Stimulated activated CD4-positive, alpha-beta T cell treated with anti-CD3 and anti-CD28 coated beads, Interleukin-1b, Interleukin-23, amount 100 ng/mL, for 48 hours (primary cell): ENCODE data around the gene DNAI4.
A peak's percentile ranks its signal among the peaks of the same experiment; 100 is the strongest.
"Not testable (repeated sequence)": the region's sequence is repeated elsewhere in the genome, so short reads cannot be mapped to it uniquely, and the experiment has no call there.

ENCODE experiments used
- DNase-seq: peaks from one replicate; pipeline ENCODE4 v3.0.0-alpha.2; 2020

The DNAI4 gene

DNA sequence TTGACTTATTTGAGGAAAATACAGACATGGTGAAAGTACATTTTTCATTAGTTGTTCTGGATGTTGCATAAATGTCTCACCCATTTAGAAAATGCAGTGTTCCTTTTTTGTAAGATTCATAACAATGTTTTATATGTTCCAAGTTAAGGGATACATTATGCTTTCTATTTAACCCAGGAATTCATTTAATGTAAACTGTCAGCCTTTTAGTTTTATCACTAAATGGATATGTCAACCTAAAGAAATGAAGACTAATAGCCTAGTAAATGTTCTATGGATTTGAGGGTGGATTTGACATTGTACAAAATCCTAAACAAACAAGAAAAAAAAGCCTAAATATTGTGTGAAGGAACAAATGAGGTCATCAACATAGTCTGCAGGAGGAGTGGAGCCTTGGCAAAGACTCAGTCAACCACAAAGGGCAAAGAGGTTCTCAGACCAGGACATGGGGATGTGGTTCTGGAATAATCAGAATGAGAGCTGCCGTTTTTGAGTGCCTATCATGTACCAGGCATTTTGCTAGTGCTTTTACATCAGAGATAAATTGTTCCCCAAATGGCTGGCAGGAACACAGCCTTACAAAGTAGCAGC is 114.8 kb downstream of the DNAI4 start:
- DNase-seq: no peak

DNA sequence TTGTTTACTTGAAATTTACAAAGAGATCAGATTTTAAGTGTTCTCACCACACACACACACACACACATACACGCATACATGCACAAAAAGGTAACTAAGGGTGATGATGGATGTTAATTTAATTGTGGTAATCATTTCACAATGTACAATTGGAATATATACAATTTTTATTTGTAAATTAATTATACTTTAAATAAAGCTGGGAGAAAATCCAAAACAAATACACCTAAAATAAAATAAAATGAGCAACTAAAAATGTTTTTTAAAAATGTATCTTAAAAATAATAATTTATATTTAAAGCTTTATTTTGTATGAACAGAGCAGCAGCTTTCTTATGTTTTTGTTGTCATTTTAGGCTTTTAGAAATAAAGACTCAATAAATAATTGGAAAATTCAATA is 115.4 kb downstream of the DNAI4 start:
- no peak for DNase-seq

DNA sequence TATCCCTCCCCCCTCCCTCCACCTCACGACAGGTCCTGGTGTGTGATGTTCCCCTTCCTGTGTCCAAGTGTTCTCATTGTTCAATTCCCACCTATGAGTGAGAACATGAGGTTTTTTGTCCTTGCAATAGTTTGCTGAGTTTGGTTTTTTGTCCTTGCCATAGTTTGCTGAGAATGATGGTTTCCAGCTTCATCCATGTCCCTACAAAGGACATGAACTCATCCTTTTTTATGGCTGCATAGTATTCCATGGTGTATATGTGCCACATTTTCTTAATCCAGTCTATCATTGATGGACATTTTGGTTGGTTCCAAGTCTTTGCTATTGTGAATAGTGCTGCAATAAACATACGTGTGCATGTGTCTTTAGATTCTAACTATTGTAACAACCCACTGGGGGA is 128.8 kb downstream of the DNAI4 start:
- DNase-seq: not testable (repeated sequence)

DNA sequence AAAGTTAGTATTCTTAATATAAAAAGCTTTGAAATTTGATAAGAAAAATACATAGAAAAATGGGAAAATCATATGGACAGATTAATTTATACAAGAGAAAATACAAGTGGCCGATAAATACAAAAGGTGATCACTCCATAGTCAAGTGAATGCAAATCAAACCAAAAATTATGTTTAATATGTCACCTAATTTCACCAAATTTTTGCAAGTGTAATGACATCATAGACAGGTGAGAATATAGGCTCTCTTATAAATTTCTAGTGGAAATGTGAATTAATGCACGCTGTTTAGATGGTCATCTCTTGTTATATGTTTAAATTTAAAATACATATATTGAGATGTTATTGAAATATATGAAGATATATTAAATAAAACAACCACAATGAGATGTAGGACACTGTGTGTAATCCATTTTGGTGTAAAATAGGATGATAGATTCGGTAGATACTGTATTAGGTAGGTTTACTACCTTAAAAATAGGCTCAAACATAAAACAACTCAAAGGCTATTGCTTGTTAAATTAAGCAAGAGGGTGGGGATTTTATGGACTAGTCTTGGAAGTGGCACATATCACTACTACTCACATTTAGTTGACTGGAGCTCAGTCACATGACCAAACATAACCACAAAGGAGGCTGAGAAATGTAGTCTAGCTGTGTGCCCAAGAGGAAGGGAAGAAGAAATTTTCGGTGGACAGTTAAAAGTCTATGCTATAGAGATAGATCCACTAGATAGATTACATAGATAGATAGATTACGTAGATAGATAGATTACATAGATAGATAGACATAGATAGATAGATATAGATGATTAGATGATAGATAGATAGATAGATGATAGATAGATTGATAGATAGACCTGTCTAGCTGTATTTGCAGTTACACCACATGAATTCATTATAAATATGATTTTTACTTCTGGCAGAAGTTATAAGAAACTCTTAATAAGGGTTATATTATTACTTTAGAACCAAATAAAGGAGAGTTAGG is 132.7 kb downstream of the DNAI4 start:
- DNase-seq: no peak

DNA sequence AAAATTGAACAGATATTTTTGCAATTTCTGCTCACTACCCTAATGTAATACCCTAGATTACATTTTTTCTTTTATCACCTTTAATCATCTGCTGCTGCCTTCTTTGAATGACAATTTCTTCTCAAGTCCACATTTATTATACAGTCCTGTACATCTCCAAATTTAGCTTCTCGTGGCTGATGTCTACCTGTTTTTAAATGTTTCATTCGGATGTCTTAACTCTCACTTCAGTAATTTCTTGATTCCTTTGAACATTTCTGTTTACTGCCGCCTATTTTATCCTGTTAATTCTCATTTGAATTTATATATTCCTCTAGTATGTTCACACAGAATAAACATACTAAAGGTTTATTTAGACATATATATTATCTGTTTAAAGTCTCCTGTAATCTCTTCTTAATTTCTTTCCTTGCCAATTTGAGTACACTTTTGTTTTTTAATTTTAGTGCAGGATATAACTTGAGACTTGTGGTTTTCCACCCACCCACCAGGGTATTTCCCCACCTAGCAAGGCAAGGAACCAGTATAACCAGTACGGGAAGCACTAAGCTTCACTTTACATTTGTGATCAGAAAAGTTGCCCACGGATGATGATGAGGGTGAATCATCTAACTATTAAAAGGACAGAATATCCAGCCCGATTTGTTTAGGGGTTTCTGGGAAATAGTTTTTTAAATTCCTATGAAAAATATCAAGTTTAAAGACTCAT is 136.3 kb downstream of the DNAI4 start:
- DNase-seq: peak; percentile 41

DNA sequence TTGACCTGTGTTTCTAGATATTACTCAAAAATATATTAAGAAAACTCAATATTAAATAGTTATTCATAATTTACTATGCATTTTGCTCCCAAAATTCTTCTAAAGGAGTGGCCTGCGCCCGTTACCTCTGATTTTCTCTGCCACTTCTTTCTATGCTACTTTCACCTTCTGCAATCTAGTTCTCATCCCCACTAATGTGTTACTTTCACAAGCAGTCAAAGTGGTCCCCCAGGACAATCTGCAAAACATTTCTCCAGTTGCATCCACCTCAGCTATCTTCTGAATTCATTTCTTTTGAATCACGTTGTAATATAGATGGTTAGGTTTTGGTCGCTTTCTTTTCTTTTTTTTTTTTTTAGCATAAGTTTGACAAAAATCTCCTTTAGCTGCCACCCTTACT is 137.0 kb downstream of the DNAI4 start:
- no peak for DNase-seq

DNA sequence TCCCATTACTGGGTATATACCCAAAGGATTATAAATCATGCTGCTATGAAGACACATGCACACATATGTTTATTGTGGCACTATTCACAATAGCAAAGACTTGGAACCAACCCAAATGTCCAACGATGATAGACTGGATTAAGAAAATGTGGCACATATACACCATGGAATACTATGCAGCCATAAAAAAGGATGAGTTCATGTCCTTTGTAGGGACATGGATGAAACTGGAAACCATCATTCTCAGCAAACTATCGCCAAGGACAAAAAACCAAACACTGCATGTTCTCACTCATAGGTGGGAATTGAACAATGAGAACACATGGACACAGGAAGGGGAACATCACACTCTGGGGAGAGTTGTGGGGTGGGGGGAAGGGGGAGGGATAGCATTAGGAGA is 138.9 kb downstream of the DNAI4 start:
- not testable (repeated sequence) for DNase-seq

DNA sequence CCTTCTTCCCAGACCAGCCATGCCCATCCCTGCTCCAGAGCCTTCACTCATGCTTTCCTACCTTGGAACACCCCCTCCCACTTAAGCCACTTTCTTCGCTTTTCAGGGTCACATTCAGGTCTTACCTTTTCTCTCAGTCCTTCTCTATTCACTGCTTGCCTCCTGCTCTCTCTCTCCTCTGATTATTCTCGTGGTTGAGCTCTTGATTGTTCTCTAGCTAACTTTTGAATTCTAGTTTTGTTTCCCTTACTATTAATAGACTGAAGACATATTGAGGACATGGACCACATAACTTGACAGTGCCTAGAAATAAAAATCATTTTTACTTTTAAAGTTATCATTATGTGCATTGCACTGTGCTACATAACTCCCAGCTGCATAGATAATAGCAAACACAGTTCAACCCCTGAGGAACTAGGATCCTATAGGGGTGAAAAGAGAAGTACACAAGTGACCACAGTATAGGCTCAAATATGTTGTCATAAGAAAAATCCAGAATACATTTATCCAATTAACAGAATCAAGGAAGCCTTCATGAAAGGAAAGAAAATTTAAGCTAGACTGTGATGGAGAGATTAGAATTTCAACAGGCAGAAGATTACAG is 145.1 kb downstream of the DNAI4 start:
- DNase-seq: no peak

DNA sequence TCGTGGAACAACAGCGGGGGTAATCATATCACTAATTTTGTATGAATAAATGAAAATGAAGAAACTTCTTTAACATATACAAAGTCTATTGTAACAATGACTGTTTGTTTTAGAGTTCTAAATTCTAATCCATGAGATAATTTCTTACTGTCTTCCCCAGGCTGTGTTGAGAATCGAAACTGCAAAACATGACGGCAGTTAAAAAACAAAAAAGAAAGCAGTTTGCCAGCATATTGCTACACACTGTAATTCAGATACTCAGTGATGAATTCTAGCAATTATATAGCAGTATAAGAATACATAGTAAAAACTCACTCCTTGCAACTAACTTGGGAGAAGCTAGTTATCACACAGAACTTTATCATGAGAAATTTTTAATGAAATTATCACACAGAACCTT is 145.7 kb downstream of the DNAI4 start:
- DNase-seq: no peak

DNA sequence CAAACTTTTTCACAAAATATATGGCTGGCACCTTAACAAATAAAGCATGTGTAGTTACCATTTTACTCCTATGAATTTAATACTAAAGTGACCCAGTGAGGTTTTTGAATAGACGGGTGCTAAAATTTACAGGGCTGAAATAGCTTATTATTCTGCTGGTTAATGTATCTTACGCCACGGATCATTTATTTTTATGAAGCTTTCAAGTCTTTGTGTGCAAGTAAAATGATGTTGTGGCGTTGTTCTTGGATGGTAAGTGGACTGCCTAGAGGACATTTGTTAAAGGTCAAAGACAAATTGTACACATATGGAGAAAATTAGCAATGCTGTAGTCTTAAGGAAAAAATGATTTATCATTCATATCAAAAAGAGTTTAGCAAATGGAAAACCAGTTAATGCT is 146.4 kb downstream of the DNAI4 start:
- DNase-seq: no peak

DNA sequence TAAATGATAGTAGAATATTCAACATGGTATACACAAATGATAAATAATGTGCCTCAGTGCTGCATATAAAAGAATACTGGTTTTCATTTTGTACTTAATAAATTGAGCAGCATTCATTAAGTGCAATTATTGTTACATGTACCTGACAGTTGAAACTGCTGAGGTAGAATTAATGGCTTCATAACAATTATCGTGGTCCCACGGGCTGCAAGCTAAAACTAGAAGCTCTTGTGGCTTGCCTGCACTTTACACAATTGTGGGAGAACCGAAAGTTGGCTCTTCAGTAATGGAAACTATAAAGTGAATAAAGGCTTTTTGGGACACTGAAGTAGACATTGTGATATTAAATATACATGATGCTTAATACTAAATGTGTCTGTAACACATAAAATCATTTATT is 146.8 kb downstream of the DNAI4 start:
- no peak for DNase-seq

DNA sequence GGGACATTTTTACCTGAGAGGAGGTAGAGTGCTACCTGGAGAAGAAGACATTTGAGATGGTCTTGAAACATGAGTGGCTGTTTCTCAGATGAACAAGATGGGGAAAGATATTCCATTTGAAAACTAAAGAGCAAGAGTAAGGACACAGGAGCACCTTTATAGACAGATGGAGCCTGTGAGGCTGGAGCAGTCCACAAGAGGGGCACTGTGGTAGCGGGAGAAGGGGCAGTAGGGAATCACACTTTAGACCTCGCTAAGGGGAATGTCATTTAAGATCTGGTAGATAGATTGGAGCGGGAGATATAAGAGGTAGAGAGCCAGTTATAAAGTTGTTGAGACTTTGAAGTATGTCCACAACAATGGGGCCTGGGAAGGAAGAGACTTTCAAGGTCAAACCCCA is 149.0 kb downstream of the DNAI4 start:
- DNase-seq: no peak

DNA sequence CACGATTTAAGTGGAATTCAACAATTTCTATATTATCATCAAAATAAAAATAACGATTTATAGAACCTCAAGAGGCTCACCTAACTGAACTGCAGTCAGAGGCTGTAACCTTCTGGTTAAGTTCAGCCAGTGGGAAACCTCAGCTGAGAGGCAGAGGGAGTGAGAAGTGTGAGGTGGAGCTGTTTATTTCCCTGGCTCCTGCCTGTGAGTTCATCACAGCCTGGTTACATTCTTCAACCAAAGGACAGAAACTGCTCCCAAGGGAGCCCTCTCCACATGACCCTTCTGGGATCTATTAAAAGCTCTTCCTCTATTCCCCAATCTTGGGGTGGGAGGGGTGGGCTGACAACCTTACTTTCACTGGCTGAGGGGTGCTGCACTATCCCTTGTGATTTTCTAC is 150.2 kb downstream of the DNAI4 start:
- DNase-seq: no peak

DNA sequence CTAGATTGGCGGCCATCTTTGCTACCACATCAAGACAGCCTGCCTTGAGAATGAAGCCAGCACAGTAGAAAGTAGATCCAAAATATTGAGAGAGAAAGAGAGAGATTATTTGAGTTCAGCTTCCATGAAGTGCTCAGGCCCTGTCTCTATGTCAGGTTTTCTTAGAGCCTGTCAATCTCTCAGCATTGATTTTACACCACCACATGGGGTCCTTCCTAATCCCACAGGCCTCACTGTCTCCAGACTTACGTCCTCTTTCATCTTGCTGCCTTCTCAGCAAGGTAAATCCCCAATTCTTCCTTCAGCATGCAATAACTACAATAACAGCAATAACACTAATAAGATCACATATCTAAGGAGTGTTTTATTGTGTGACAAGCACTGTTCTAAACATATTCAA is 151.4 kb downstream of the DNAI4 start:
- no peak for DNase-seq

DNA sequence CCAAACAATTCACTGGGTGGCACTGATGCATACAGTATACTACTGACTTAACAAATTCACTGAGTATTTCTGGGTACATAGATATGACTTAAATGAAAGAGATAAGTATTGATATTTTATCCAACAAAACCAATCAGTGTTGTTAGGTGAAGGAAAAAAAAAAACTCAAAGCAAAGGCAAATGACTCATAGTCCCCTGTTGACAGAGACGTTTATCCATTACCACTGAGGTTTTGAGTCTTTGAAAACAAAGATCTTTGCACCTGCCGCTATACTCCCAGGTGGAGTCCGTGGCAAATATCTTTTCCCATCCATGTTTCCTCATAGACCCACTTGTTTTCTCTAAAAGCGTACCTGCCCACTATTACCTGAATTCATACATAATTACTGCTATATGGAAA is 154.0 kb downstream of the DNAI4 start:
- DNase-seq: no peak

DNA sequence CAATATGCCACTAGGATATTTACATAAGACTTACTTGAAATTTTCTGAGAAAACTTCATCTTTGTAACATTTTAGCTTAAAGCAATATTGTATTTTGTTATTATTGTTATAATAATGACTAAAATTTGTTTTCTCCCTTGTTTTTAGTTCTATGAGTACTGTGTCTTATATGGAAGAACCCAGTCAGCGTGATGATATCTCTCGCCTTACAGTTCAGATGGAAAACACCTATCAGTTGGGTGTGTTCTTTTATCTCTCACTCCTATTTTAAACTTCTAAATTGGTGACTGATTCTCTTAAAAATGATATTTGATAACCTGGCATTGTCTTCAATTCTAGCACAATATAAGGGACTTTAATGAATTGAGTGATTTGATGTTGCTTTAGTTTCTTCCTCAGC is 154.4 kb downstream of the DNAI4 start:
- no peak for DNase-seq

DNA sequence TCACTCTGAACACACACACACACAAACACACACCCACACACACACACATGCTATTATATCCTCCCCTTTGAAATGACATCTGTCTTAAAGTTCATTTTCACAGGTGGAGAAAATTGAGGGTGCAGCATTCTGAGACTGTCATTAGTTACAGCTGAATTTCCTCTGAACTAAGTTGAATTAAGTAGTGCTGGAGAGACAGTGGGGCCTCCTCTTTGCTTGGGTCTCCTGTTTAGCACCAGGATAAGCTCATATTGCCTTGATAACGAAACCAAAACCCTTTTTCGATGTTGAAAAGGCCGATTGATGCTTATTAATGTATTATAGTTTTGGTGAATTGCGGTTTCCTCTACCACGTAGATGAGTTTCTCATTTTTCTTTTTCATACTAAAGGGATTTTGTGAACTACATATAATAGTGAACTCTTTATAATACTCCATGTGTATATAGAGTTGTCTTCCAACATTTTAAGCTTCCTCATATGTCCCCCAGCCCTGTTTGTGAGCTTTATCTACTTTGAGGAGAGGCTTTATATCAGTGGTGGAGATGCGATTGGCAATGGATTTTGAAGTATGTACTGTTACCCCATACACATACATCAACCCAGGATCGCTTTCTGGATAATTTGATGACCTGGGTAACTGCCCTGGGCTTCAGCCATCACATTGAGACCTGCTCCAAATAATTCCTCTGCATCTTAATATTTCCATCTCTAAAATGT is 155.0 kb downstream of the DNAI4 start:
- DNase-seq: no peak

DNA sequence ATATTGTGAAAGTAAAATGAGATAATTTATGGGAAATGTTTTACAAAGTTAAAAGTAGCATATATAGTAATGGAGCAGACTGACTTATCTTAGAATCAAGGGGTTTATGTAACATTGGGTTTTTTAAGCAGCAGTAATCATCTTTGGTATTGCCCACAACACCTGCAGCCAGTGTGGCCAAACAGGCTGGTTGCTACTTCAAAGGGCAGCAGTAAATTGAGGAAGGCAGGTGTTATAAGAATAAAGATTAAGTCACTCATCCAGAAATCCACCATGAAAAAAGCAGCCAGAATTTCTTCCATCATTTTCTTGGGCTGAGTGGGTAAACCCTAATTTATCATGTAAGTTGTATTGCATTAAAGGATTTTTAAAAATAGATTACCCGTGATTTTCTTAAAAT is 155.7 kb downstream of the DNAI4 start:
- DNase-seq: no peak

DNA sequence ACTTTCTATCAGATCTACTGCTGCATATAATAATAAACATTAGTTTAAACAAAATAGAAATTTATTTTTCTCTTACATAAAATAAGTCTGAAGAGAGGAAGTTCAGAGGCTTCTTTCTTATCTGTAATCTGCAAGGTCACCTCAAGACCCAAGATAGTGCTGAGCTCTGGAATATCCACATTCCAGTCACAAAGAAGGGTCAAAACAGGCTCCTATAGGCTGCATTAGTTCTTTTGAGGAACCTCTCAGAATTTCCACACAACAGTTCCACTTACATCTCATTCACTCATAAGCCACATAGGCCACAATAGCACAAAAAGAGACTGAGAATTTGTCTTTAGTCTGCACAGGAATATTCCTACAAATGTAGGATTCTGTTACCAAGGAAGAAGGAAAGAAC is 157.0 kb downstream of the DNAI4 start:
- no peak for DNase-seq

DNA sequence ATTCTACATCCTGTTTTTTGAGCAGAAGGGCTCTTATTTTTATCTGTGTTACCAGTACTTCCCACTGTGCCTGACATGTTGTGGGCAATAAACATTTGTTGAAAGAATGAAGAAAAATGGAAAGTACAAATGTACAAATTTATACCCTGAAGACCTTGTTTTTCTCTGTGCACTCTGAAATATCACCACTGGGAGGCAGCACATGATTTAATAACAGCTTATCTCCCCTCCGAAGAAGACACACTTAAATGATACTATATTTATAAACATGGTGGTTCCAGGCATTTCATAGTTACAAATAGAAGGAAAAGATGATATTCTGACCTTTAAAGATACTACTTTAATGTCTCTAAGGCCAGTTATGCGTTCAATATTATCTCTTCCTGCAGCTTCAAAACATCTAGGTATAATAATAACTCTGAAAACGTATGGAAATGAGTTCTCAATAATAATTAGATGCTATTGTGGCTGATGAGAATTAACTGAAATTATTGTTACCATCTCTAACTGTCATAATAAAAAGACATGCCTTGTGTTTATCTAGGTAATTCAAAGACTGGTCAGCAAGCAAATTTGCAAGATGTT is 159.6 kb downstream of the DNAI4 start:
- peak; percentile 18 for DNase-seq
